Hematopoietic multipotent progenitor cell treated with erythropoietin and hydrocortisone succinate and interleukin-3 and kit ligand, for 8 days (in vitro differentiated cells): ENCODE results near the gene COL27A1.
A peak's percentile ranks its signal among the peaks of the same experiment; 100 is the strongest.

Experiments used
- DNase-seq: peaks from one replicate; pipeline ENCODE4 v3.0.0-alpha.2; 2015

Gene COL27A1

DNA sequence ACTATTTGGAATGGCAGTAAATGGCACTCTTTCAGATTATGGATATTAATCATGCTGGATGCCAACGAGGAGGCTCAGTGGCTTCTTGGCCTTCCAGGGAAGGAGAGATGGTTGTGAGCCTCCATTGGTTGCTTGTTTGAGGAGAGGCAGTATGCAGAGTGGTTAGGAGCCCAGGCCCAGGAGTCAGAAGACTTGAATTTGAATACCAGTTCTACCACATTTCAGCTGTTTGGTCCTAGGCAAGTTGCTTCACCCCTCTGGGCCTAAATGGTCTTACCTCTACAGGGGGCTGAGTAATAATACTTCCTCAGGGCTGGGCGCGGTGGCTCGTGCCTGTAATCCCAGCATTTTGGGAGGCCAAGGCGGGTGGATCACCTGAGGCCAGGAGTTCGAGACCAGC lies 52.5 kb downstream of the COL27A1 start:
- no peak for DNase-seq

DNA sequence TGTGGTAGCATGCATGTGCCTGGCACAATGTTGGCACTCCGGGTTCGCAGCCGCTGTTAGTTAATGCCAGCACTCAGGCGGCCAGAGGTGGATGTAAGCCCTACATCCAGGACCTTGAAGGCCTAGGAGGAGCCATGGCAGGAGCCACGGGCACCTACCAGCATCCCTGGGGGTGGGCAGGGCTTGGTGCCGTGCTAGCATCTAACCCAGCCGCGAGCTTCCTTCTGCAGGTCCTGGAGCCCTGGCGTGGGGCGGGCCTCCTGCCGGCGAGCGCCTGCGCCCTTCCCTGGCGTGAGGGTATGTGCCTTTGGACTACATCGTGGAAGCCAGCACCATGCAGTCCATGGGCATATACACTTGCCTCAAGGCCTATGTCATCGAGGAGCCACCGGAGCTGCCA lies 53.8 kb downstream of the COL27A1 start:
- no peak for DNase-seq

DNA sequence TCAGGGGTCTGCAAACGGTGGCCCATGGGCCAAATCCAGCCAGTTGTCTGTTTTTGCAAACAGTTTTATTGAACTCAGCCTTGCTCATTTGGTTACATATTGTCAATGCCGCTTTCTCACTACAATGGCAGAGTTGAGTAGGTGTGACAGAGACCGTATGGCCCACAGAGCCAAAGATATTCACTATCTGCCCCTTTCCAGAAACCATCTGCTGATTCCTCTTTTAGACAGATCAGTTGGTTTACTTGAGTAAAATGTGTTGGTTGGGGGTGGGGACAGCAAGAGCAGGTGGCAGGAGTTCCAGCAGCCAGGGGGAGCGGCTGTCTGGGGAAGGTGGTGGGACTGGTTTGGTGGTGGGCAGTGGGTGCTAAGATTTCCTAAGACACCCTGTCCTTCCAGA lies 54.8 kb downstream of the COL27A1 start:
- peak; percentile 16 for DNase-seq

- no peak for DNase-seq
Measured at GRCh38 chr9:114210691-114211276, 55.4 kb downstream of the COL27A1 start.

DNA sequence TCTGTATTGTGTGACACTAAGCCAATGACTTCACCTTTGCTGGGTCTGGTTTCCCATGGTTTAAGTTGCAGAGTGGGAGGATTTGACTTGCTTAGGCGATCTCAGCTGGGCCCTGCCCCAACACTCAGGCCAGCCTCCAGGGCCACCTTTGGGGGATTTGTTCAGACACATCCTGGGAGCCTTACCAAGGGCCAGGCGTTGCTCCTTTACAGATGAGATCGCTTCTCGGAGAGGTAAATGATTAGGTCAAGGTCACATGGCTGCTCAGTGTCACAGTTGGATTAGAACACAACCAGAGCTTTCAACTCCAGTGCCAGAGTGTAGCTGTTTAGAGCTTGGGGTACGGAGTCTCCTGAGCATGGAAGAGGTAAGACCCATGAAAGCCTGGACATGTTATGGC lies 57.5 kb downstream of the COL27A1 start:
- no peak for DNase-seq

DNA sequence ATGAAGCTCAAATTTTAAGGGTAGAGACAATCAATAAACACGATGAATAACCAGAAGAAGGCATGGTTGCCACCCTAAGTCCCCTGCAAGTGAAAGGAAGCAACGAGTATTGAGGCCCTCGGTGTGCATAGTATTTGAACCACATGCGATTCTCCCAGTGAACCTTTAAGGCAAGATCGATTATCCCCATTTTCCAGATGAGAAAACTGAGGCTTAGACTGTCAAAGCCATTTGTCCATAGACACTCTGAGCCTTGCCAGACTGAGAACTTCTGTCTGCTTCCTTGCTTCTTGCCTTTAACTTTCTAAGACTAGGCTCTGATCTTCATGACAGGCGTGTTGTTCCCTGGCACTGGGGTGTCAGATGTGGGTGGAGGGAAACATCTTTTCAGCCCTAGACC lies 58.2 kb downstream of the COL27A1 start:
- no peak for DNase-seq

- DNase-seq = no peak
Measured at GRCh38 chr9:114214181-114214580, 58.8 kb downstream of the COL27A1 start.

DNA sequence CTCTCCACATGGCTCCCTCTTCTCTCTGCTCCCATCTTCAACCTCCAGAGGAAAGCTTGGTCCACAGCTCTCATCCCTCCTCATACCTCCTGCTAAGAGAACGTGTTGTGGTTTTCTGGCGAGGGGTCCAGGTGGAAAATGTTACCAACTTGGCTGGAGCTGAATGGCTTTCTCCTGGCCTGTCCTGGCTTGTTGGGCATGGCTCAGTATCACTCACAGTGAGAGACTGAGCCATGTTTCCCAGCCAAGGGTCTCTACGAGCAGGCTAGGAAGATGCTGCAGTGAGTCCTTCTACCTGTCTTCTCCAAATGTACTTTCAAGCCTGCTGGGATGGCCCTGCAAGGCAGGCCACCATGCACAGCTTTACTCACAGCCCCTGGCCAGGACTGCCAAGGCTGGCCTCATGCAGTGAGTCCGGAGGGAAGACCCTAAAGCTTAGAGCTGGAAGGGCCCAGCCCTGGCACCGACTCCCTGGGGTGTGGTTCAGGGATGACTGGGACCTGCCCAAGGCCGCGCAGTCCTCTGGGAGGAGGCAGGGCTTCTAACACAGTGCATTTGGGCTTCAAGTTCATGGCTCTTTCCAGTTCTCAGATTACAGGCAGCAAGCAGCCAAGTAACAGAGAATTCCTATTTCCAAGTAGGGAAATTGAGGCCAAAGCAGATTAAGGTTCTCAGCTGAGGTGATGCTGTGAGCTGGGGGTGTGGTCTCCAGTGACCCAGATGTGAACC lies 59.5 kb downstream of the COL27A1 start:
- no peak for DNase-seq

GRCh38 chr9:114216081-114216480 lies 60.7 kb downstream of the COL27A1 start:
- DNase-seq = no peak

GRCh38 chr9:114216976-114217375 lies 61.6 kb downstream of the COL27A1 start:
- no peak for DNase-seq

GRCh38 chr9:114218264-114219120 lies 63.2 kb downstream of the COL27A1 start:
- DNase-seq = no peak

- DNase-seq = no peak
Measured at GRCh38 chr9:114220061-114220541, 64.8 kb downstream of the COL27A1 start.

DNA sequence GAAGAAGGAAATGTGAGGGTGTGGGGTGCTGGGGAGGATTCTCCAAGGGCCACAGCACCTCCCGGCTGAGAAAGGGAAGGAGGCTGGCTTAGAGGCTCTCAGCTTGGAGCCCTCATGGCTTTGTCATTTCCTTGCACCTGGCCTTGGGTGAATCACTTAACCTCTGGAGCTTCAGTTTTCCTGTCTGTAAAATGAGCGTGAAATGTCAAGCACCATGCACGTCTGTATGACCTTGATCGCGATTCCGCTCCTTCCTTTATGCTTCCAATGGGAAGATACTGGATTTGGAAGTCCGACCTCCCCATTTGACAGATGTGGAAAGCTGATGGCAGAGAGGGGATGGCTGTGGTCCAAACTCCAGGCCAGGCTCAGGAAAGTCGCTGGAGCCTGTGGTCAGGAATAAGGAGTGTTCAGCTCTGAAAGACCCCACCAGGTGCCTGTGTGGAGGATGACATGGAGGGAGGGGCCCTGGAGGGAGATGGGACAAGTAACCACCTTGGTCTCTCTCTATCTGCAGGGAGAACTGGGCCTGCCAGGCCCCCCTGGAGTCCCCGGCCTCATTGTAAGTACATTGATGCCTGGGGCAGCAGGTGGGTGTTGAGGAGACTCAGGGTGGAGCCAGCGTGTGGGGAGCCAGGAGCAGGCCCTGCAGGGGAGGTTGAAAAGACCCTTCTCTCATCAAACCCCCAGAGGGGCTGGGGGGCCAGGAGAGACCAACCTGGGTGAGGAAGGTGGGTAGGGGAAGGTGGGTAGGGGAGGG lies 66.5 kb downstream of the COL27A1 start:
- no peak for DNase-seq

- no peak for DNase-seq
Measured at GRCh38 chr9:114223564-114224246, 68.4 kb downstream of the COL27A1 start.

DNA sequence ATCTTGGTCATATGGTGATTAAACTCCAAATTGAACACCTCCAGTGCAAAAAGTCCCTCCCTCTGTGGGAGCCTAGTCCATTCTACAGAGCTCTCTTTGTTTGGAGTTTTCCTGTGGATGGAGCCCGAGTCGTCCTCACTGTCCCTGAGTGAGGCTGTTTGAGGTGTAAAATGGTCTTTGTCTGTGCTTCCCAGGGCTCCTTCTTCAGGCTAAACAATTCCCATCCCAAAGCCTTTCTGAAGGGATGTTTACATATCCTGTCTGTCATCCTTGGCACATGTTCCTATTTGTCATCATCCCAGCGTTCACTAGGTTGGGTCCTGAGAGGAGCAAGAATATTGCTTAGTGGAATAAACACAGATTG lies 68.9 kb downstream of the COL27A1 start:
- no peak for DNase-seq

- DNase-seq = no peak
Measured at GRCh38 chr9:114225561-114226212, 70.3 kb downstream of the COL27A1 start.

GRCh38 chr9:114226246-114227055 lies 71.1 kb downstream of the COL27A1 start:
- DNase-seq = no peak

GRCh38 chr9:114227288-114228015 lies 72.1 kb downstream of the COL27A1 start:
- DNase-seq = no peak

- no peak for DNase-seq
Measured at GRCh38 chr9:114228016-114228808, 72.9 kb downstream of the COL27A1 start.
